NCI-H2196 (cell line): Measurements from ENCODE around the gene ZDHHC8.

Experiments used
- DNase-seq: peaks from one replicate; lab custom pipeline; 2025; ENCODE audit not compliant: unreplicated experiment; lab: John Stamatoyannopoulos, UW

The ZDHHC8 gene

GRCh38 chr22:20128902-20129746, 2.5 kb upstream of the ZDHHC8 start:
- no peak for DNase-seq

GRCh38 chr22:20129747-20130014, 1.9 kb upstream of the ZDHHC8 start:
- DNase-seq = no peak

- no peak for DNase-seq
Measured at GRCh38 chr22:20130319-20130718, 1.3 kb upstream of the ZDHHC8 start.

DNA sequence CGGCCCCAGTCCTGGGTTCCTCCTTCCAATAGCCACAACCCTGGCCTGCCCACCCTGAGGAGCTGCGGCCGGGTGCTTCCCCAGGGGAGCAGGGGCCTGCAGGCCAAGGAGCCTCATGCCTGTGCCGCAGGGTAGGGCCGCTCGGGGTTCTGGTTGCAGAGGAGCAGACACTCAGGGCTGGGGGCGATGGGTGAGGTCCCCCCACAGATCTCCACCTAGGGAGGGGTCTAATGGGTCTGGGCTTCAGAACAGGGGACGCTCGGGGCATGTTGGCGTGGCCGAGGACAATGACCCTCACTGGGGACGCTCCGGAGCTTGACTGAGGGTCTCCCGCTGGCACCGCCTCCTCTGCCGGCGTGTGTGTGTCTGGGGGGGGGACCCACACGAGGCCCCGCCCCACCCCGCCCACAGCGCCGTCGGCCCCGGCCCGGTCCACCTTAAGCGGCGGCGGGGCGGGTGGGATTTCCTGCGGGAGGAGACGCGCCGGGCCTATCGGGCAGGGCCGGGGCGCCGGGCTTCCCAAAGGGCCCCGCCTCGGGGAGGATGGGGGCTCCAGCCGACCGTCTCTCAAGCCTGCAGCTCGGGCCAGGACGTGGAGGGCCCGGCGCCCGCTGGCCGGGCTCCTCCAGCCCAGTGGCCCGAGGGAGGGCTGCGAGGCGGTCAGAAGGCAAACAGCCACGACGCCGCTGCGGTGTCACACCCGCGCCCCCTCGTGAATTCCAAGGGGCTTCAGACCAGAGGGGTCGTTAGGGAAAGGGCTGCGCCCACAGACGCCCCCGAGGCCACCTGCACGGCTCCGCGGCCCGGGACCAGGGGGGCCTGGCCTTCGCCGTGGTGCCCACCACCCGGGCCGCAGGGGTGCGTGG, 640 bp upstream of the ZDHHC8 start:
- no peak for DNase-seq

DNA sequence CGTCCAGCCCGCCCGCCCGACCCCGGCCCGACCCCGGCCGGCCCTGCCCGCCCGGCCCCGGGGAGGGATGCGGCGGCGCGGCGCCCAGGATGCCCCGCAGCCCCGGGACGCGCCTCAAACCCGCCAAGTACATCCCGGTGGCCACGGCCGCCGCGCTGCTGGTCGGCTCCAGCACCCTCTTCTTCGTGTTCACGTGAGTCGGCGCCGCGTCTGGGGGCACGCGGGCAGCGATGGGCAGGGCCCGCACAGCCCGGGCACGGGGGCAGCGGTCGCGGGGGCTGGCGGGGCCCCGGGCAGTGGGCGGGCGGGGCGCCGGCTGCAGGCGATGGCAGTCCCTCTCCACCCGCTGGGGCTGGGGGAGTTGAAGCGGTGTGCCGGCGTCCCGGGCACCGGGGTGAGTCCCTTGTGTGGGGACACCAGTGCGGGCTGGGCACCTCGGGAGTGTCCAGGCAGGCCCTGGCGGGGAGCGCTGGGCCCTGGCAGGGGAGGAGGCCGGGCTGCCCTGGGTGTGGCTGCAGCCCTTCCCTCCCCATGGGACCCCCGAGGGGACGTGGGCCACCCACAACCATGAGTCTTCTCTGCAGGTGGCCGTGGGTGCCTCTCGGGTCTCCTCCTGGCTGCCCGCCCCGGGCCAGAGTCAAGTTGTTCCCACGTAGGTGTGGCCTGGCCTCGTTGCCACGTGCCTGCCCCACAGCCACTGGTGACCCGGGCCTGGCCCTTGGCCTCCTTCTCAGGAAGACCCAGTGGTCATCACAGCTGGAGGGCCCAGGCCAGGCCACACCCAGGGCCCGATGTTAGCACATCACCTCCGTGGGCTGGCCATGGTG, 468 bp downstream of the ZDHHC8 start:
- DNase-seq = no peak

GRCh38 chr22:20132686-20133246, 1.2 kb downstream of the ZDHHC8 start:
- no peak for DNase-seq

- no peak for DNase-seq
Measured at GRCh38 chr22:20133930-20134549, 2.4 kb downstream of the ZDHHC8 start.

DNA sequence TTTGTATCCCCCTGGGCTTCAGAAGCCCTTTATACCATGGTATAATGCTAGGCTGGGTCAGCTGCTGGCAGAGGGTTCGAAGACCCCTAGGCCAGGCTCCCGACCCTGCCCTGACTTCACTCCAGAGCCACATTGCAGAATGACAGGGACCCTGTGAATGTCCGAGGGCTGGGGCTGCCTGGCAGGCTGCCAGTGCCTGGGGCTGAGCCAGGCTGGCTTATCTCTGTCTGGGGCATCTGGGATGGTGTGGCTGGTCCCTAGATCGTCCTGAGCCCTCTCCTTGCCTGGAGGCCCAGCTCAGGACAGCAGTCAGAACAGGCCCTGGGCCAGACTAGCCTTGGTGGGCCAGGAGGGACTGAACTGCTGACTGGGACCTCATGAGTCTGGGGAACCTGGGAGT, 3.7 kb downstream of the ZDHHC8 start:
- DNase-seq = no peak

- no peak for DNase-seq
Measured at GRCh38 chr22:20135806-20136602, 4.4 kb downstream of the ZDHHC8 start.

GRCh38 chr22:20136603-20136873, 4.9 kb downstream of the ZDHHC8 start:
- no peak for DNase-seq

- DNase-seq = no peak
Measured at GRCh38 chr22:20137113-20137512, 5.5 kb downstream of the ZDHHC8 start.

DNA sequence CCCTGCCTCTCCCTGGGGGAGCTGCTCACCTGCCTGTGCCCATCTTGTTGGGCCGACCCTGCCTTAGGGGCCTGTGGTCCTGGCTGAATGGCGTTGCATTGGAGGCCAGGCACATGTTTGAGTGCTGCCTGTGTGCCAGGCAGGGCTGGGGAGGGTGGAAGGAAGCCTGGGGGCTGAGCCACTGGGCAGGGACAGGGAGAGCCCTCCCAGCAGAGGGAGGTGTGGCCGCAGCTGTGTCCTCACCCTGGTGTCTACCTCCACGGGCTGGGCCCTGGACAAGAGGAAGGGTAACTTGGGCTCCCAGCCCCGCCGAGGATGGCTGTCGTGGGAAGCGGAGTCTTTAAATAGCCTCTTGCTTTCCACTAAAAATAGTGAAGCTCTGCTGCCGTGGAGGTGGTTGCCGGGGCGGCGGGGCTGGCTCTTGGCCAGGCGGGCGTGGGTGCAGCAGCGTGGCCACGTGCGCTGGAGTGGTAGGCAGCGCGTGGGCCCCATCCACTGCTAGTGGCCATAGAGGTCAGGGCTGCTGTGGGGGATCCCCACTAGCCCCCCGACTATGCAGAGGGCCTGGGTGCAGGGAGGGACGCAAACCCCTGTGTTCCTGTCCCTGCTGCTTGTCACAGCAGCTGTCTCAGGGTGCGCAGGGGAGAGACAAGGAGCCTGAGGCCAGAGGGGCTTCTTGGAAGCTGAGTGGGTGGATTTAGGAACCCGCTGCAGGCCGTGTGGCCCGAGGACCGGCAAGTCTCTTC, 6.2 kb downstream of the ZDHHC8 start:
- no peak for DNase-seq

DNA sequence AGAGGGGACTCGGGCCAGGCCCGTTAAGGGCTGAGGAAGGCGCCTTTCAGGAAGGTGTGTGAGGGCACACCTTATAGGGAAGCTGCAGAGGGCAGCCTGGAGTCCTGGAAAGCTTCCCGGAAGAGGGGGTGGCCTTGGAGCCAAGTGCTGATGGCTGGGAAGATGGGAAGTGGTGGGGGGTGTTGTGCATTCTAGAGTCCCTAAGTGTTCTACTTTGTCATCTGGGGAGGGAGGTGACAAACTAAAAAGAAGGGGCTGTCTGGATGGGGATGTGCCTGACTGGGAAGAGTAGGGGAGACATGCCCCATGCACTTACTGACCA, 6.8 kb downstream of the ZDHHC8 start:
- DNase-seq = no peak

DNA sequence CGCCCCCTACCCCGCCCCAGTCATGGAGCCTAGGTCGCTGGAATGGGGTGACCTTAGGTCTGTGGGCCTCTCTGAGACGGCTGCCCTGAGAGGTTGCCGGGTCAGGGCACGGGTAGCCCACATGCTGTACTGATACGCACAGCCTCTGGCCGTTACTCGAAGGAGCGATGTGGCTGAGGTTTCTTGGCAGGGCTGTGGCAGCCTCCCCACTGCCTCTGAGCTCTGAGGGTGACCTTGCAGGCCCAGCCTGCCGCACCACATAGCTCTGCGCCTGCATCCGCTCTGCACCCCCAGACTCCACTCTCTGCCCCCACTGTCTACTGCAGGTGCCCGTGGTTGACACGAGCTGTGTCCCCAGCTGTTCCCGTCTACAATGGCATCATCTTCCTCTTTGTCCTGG, 7.3 kb downstream of the ZDHHC8 start:
- DNase-seq = no peak

DNA sequence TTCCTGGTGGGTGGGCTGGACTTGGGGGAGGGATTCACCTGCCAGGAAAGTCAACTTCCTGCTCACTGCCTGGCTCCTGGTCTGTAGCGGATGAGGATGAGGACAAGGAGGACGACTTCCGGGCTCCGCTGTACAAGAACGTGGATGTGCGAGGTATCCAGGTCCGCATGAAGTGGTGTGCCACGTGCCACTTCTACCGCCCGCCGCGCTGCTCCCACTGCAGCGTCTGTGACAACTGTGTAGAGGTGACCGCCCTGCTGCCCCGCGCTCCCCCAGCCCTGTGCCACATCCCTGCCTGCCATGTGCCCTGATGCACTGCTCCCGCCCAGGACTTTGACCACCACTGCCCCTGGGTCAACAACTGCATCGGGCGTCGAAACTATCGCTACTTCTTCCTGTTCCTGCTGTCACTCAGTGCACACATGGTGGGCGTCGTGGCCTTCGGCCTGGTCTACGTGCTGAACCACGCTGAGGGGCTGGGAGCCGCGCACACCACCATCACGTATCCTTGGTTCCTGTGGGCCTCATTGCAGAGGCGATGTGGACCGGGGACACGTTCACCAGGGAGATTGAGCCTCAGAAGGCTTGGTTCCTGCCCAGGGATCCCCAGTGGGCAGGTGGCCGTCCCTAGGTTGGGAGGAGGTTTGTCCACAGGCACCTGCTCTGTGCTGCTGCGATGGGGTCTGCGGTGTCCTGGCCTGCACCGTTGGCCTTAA, 7.9 kb downstream of the ZDHHC8 start:
- no peak for DNase-seq

- DNase-seq = no peak
Measured at GRCh38 chr22:20140107-20140445, 8.5 kb downstream of the ZDHHC8 start.

- DNase-seq = no peak
Measured at GRCh38 chr22:20140521-20140964, 8.9 kb downstream of the ZDHHC8 start.

DNA sequence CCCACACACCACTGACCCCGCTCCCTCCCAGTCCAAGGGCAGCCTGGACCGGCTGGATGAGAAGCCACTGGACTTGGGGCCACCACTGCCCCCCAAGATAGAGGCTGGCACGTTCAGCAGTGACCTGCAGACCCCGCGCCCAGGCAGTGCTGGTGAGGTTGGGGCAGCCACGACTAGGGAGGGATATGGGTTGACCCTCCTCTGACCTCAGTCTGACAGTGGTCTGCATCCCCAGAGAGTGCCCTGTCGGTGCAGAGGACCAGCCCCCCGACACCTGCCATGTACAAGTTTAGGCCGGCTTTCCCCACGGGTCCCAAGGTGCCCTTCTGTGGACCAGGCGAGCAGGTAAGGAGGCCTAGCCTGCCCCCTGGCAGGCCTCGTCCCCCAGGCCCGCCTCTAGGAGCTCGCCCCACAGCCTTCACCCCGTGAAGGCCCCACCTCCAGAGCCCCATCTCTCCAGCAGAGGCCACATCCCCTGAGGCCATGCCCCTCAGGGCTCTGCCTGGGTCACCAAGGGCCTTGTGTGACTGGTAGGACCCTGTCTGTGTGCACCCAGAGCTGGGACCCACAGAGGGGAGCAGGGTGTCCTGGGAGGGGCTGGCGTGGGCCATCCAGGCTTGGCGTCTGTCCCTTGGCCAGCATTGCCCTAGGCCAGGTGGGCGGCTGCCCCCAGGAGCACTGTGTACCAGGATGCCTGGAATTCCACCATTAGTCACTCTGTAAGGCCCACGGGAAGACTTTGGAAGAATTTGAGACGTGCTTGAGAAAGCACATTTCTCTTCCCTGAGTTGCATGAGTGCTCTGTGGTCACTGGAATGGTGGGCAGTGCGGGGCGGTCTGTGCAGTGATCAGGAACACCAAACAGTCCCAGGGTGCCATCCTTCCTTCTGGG, 9.8 kb downstream of the ZDHHC8 start:
- no peak for DNase-seq
